IPS-15b (cell line): ENCODE measurements around the gene CBLN3.
A peak's percentile ranks its signal among the peaks of the same experiment; 100 is the strongest.
"Not testable (repeated sequence)": the region's sequence is repeated elsewhere in the genome, so short reads cannot be mapped to it uniquely, and the experiment has no call there.

Experiments
- H3K27me3 ChIP-seq: one replicate; pipeline ENCODE4 v1.6.1; 2013; ENCODE audit warnings: low read length; ENCODE audit not compliant: control insufficient read depth, insufficient read depth
- H3K36me3 ChIP-seq: one replicate; pipeline ENCODE4 v1.6.1; 2013; ENCODE audit warnings: low read length; ENCODE audit not compliant: control insufficient read depth, insufficient read depth
- H3K4me1 ChIP-seq: one replicate; pipeline ENCODE4 v1.6.1; 2013; ENCODE audit warnings: mild to moderate bottlenecking, low read length; ENCODE audit not compliant: control insufficient read depth, insufficient read depth
- H3K4me3 ChIP-seq: one replicate; pipeline ENCODE4 v1.5.1; 2013; ENCODE audit warnings: low read depth, low read length
- H3K9ac ChIP-seq: one replicate; pipeline ENCODE4 v1.6.1; 2013; ENCODE audit warnings: low read depth, mild to moderate bottlenecking, low read length
- H3K9me3 ChIP-seq: one replicate; pipeline ENCODE4 v1.6.1; 2013; ENCODE audit warnings: mild to moderate bottlenecking, low read length; ENCODE audit not compliant: control insufficient read depth, insufficient read depth

Gene CBLN3

DNA sequence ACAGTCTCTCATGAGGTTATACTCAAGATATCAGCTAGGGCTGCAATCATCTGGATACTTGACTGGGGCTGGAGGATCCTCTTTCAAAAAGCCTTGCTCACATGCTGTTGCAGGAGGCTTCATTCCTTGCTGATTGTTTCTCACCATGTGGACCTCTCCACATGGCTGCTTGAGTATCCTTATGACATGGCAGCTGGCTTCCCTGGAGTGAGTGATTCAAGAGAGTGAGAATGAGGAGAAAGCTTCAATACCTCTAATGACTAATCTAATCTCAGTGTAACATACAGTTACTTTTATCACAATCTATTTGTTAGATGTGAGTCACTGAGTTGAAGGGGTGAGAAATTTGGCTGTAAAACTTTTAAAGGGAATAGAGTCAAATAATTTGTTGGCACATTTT, 27.5 kb upstream of the CBLN3 start:
- H3K27me3 ChIP-seq: no peaks in the 10 kb centered on the region
- H3K9me3 ChIP-seq: peaks cover 9% of the 10 kb centered on the region
- no peaks in the 10 kb centered on the region for H3K4me1 ChIP-seq
- H3K9ac ChIP-seq: no peak overlapping the region
- H3K4me3 ChIP-seq: no peak overlapping the region
- H3K36me3 ChIP-seq: no peaks in the 10 kb centered on the region

DNA sequence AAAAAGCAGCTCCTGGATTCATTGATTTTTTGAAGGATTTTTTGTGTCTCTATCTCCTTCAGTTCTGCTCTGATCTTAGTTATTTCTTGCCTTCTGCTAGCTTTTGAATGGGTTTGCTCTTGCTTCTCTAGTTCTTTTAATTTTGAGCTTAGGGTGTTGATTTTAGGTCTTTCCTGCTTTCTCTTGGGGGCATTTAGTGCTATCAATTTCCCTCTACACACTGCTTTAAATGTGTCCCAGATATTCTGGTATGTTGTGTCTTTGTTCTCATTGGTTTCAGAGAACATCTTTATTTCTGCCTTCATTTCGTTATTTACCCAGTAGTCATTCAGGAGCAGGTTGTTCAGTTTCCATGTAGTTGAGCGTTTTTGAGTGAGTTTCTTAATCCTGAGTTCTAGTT, 21.4 kb upstream of the CBLN3 start:
- not testable (repeated sequence) for H3K4me1 ChIP-seq, H3K9ac ChIP-seq, H3K9me3 ChIP-seq, H3K27me3 ChIP-seq, H3K4me3 ChIP-seq, H3K36me3 ChIP-seq

DNA sequence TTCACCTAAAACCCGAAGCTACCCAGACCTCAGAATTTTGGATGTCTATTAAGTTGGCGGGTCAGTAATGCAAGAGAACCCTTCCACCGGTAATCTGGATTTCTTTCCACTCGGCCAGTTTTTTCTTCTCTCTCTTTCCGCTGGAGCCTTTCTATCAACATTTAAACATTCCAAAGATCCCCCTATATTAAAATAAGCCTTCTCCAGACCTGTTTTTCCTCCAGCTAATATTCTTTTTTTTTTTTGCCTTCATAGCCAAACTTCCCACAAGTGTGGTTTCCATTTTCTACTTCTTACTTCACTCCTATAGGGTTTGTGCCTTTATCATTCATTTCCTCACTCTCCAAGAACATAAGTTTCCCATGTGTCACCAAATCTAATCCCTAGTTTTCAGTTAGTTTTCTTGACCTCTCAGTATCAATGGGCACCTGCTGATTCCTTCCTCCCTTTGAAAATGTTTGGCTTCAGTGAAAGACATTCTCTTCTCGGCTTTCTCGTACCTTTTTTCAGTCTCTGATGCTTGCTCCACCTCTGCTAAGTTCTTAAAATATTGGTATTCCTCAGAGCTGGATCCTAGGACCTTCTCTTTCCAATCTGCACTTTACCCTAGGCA, 13.7 kb upstream of the CBLN3 start:
- H3K27me3 ChIP-seq: no peaks in the 10 kb centered on the region
- no peaks in the 10 kb centered on the region for H3K4me1 ChIP-seq
- H3K36me3 ChIP-seq: peaks cover 3% of the 10 kb centered on the region
- H3K9me3 ChIP-seq: no peaks in the 10 kb centered on the region
- H3K4me3 ChIP-seq: peak overlapping the region; percentile 97
- H3K9ac ChIP-seq: peak overlapping the region; percentile 50

DNA sequence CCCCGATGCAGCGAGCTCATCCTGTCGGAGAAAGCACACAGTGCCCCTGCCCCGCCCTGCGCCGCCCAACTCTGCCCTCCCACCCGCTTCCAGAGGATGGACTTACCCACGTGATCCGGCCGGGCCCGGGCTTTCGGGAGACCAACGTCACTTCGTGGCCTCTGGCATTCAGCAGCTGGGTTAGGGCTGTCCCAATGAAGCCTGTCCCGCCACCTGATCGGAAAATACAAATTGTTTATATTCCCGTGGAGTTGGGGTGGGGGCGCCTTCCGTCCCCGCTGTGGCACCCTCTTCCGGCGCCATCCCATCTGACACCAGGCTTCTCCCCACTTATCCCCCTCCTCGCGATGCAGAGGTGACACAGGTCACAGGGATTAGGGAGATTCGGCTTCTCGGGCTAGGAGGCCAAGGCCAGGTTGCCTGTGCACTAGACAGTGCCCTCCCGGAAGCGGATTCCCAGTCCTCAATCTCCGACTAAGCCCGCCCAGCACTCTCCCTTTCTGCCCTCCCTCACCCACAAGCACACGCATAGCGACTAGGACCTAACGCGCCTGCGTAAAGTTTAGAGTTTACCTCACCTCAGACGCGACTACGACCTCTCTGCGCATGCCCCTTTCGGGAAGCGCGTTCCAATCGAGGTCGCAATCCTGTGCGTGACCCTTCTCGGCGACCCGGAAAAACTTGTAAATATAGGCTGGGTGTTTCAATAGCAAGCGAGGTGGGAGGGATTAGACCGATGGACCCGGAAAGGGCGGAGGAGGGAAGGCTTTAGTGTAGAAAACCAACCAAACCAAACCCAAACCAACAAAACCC, 13.0 kb upstream of the CBLN3 start, which contains the start of gene SDR39U1:
SDR39U1 (minus strand) TSS at position 537 of the 813 bp plus-strand sequence; CDS start at position 530, 7 bp downstream.
- H3K27me3 ChIP-seq: no peaks in the 10 kb centered on the region
- peak within 1 kb of the TSS; percentile 87 for H3K9ac ChIP-seq
- no peaks in the 10 kb centered on the region for H3K9me3 ChIP-seq
- no peaks in the 10 kb centered on the region for H3K4me1 ChIP-seq
- peaks cover 4% of the 10 kb centered on the region for H3K36me3 ChIP-seq
- peak within 1 kb of the TSS; percentile 97 for H3K4me3 ChIP-seq

DNA sequence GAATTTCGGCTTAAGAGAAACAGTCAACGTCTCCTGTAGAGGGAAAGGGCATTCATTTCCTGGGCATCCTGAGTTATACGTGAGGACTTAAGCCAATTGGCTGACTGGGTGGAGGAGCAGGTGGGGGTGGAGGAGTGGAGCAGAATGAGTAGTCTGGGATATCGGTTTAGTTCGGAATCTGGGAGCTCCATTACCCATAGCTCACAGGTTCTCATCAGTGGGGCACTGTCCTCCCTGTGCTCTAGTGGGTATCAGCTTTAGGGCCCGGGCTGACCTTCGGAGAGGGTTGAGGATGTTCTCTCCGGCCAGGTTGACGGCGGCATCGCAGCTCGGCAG, 12.4 kb upstream of the CBLN3 start:
- H3K4me1 ChIP-seq: no peaks in the 10 kb centered on the region
- H3K9ac ChIP-seq: peak overlapping the region; percentile 73
- peaks cover 4% of the 10 kb centered on the region for H3K36me3 ChIP-seq
- peak overlapping the region; percentile 97 for H3K4me3 ChIP-seq
- H3K27me3 ChIP-seq: no peaks in the 10 kb centered on the region
- H3K9me3 ChIP-seq: no peaks in the 10 kb centered on the region

DNA sequence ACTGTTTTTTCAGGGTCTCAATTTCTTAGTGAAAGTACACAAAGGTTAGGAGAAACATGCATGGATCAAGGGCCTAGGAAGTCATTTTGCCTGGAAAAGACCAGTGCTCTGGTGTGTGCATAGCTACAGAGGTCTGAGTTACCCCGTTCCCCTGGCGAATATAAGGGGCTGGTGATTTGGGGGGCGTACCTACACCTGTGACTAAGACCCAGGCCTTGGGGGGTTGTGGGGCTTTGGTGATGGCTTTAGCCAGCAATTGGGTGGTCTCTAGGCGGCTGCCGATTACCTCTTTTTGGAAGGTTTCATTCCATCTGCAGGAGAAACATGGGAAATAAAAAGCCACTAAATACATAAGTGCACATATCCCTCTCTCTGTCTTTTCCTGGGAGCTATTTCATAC, 12.0 kb upstream of the CBLN3 start:
- peak overlapping the region; percentile 73 for H3K9ac ChIP-seq
- H3K4me3 ChIP-seq: peak overlapping the region; percentile 97
- H3K4me1 ChIP-seq: no peaks in the 10 kb centered on the region
- peaks cover 4% of the 10 kb centered on the region for H3K36me3 ChIP-seq
- H3K27me3 ChIP-seq: no peaks in the 10 kb centered on the region
- H3K9me3 ChIP-seq: no peaks in the 10 kb centered on the region

DNA sequence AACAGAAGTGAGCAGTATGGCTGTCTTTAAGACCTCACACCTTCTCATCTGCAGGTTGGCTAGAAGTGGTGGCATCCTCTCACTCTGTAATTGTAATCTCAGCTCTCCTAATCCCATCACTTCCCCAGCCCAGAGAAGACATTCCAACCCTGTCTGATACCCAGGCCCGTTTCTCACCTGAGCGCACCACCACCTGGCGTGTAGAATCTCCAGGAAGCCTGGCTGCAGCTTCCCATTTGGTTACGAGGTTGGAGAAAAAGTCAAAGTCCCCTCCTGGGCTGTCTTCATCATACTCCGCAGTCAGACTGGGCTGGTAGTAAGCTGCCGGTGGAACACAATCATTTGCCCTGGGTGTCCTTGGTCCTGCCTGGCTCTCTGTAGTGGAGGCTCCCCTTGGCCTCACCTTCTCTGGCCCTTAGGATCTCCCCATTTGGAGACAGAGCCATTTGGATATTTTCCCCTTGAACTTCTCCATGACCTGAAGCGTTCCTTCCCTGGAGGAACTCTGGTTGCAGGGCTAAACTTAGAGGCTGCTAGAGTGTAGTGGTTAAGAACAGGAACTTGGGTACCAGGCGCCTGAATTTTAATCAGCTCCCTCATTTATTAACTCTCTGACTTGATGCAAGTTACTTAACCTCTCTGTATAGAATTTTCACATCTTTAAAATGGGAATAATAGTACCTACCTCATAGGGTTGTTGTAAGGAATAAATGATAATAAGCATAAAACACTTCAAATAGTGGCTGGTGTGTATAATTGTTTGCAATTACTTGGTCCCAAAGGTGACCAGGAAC, 11.3 kb upstream of the CBLN3 start:
- H3K9me3 ChIP-seq: no peaks in the 10 kb centered on the region
- H3K4me1 ChIP-seq: no peaks in the 10 kb centered on the region
- no peaks in the 10 kb centered on the region for H3K27me3 ChIP-seq
- H3K9ac ChIP-seq: no peak overlapping the region
- H3K36me3 ChIP-seq: peaks cover 4% of the 10 kb centered on the region
- H3K4me3 ChIP-seq: no peak overlapping the region

DNA sequence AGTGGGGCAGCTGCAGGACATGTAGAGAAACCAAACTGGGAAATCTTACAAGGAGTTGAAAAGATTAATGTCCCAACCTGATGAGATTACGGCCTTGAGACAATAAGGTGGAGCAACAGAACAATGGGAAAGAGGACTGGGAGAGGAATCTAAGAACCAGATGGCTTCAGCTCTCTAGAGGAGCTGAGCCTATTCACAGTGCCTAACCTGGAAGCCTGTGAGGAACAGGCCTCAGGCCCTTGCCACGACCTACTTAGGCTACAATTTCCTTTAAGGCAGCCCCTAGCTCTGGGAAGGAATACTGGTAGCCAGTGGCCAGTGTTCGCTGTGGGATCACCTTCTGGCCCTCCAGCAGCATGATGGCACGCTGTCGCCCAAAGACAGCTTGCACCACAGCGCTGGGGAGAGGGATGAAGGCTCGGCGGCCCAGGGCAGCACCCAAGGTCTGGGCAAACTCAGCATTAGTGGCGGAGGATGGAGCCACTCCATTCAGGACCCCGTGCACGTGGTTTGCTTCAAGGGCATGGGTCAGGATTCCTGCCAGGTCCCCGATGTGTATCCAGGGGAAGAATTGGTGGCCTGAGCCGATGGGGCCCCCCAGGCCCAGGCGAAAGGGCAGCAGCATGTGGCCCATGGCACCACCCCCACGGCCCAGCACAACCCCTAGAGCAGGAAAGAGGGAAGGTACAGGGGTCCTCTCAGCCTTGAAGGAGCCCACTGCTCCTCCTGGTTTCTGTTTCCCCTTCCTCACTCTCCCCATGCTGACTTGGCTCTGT, 10.6 kb upstream of the CBLN3 start:
- Histone ChIP-seq H3K9ac (no peak overlapping the region), H3K36me3 (peaks cover 4% of the 10 kb centered on the region), H3K4me1 (no peaks in the 10 kb centered on the region), H3K27me3 (no peaks in the 10 kb centered on the region), H3K4me3 (no peak overlapping the region), H3K9me3 (no peaks in the 10 kb centered on the region)

DNA sequence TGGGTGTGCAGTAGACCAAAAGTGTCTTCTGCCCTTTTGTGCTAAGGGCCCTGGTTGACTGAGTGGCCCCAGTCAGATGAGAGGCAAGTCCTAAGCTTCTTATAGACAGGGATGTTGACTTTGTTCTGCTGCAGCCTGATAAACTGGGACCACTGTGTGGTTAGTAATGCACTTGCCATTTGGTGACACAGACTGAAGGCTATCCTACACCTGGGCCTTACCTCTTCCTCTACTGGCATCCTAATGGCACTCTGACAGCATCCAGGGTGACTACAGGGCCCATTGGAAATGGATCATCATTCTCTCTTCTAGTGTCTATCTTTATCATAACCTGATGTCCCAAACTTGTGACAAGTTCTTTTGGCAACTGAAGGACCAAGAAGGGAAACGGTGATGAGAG, 9.8 kb upstream of the CBLN3 start:
- Histone ChIP-seq H3K4me3 (no peak overlapping the region), H3K9me3 (no peaks in the 10 kb centered on the region), H3K4me1 (no peaks in the 10 kb centered on the region), H3K27me3 (no peaks in the 10 kb centered on the region), H3K9ac (no peak overlapping the region), H3K36me3 (peaks cover 4% of the 10 kb centered on the region)

DNA sequence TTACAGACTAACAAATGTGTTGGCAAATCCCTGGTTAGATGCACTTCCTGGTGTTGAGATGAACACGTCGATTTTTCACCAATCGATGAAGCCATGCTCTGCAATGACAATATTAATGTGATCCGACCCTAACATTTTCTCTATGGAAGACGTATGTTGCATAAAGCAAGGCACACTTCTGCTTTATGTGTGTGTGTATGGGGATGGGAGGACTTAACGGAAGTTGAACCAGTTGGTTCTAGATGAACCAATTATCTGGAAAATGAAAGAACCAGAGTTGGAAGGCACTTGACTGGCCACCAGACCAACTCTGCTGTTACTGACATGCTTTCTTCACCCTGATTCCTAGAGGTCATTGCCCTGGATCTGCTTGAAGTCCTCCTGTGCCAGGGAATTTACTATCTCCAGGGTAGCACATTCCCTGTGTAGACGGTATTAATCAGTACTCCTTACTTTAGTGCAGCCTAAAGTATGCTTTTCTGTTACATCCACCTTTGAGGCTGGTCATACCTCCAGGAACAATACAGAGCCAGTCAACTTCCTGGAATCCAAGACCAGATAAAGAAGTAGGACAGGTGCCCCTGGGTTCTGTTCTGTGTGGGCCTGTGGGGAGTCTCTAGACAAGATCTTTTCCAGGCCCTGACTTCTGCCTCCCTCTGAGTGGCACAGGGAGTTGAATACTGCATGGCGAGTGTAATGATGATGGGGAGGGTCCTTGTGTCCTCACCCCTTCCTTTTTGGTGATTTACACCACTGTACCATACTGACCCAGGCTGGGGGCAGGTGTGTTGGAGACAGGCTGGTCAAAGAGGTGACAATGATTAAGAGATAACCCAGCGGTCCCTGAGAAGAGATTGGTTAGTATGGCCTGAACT, 9.0 kb upstream of the CBLN3 start:
- no peaks in the 10 kb centered on the region for H3K4me1 ChIP-seq
- no peak overlapping the region for H3K9ac ChIP-seq
- H3K4me3 ChIP-seq: no peak overlapping the region
- no peaks in the 10 kb centered on the region for H3K27me3 ChIP-seq
- no peaks in the 10 kb centered on the region for H3K9me3 ChIP-seq
- H3K36me3 ChIP-seq: peaks cover 4% of the 10 kb centered on the region

DNA sequence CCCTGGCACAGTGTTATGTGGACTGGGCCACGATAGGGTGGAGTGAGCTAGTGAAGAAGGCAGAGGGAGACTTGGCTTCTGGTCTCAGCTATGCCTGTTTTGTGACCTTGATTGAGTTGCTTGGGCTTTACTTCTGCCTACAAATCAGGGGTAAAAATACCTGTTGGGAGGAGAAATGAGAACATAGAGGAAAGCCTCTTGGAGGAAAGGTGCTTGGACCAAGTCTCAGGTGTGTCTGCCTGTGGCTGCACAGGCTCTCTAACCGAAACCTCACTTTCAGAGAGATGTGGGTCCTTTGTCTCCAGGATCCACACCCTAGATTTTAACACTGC, 8.2 kb upstream of the CBLN3 start:
- Histone ChIP-seq H3K36me3 (peaks cover 4% of the 10 kb centered on the region), H3K27me3 (no peaks in the 10 kb centered on the region), H3K4me1 (no peaks in the 10 kb centered on the region), H3K9me3 (no peaks in the 10 kb centered on the region), H3K4me3 (no peak overlapping the region), H3K9ac (no peak overlapping the region)
